MM.1S (cell line): Measurements from ENCODE around the gene NAB2.

Experiments
- DNase-seq: peaks from one replicate; pipeline ENCODE4 v3.0.0-alpha.2; 2015
- H2AFZ ChIP-seq: fragments of 300-600 bp; sonication (generic); 2 replicates; pipeline ENCODE4 v1.6.0; 2016; ENCODE audit warnings: antibody characterized with exemption, low read length
- H3F3A ChIP-seq: fragments of 300-600 bp; sonication (generic); 2 replicates; pipeline ENCODE4 v1.6.1; 2016; ENCODE audit warnings: mild to moderate bottlenecking, antibody characterized with exemption, low read length, moderate library complexity, mixed read lengths; ENCODE audit not compliant: insufficient read depth
- H3K27ac ChIP-seq: fragments of 300-600 bp; sonication (generic); 2 replicates; pipeline ENCODE4 v1.5.1; 2016; ENCODE audit warnings: mild to moderate bottlenecking, low read length
- H3K27me3 ChIP-seq: fragments of 300-600 bp; sonication (generic); replicated peaks from 2 replicates; pipeline ENCODE4 v1.6.0; 2016; ENCODE audit warnings: low read length; ENCODE audit not compliant: insufficient read depth
- H3K36me3 ChIP-seq: fragments of 300-600 bp; sonication (generic); replicated peaks from 2 replicates; pipeline ENCODE4 v1.6.1; 2016; ENCODE audit warnings: mild to moderate bottlenecking, low read length, mixed read lengths; ENCODE audit not compliant: insufficient read depth
- H3K4me1 ChIP-seq: fragments of 300-600 bp; sonication (generic); 2 replicates; pipeline ENCODE4 v1.6.1; 2016; ENCODE audit warnings: low read length, mixed read lengths
- H3K4me2 ChIP-seq: fragments of 300-600 bp; sonication (generic); 2 replicates; pipeline ENCODE4 v1.6.0; 2016; ENCODE audit warnings: low read depth, low read length
- H3K4me3 ChIP-seq: fragments of 300-600 bp; sonication (generic); 2 replicates; pipeline ENCODE4 v1.5.1; 2016; ENCODE audit warnings: low read length, mixed read lengths
- H3K79me2 ChIP-seq: fragments of 300-600 bp; sonication (generic); 2 replicates; pipeline ENCODE4 v1.6.1; 2016; ENCODE audit warnings: mixed run types, low read length, mixed read lengths
- H3K9ac ChIP-seq: fragments of 300-600 bp; sonication (generic); 2 replicates; pipeline ENCODE4 v1.6.1; 2016; ENCODE audit warnings: low read length, mixed read lengths
- H3K9me2 ChIP-seq: fragments of 300-600 bp; sonication (generic); replicated peaks from 2 replicates; pipeline ENCODE4 v1.6.1; 2016; ENCODE audit warnings: mild to moderate bottlenecking, low read length, mixed read lengths; ENCODE audit not compliant: insufficient read depth
- H3K9me3 ChIP-seq: fragments of 300-600 bp; sonication (generic); replicated peaks from 2 replicates; pipeline ENCODE4 v1.6.1; 2016; ENCODE audit warnings: mild to moderate bottlenecking, low read length, mixed read lengths; ENCODE audit not compliant: insufficient read depth
- H4K20me1 ChIP-seq: fragments of 300-600 bp; sonication (generic); 2 replicates; pipeline ENCODE4 v1.6.1; 2016; ENCODE audit warnings: mild to moderate bottlenecking, low read length, moderate library complexity, mixed read lengths; ENCODE audit not compliant: insufficient read depth
- CTCF ChIP-seq: fragments of 300-600 bp; sonication (generic); IDR thresholded peaks from 2 replicates; pipeline ENCODE4 v1.5.1; 2016; ENCODE audit warnings: antibody characterized with exemption, low read length, mixed read lengths
- EZH2 ChIP-seq: fragments of 300-600 bp; sonication (generic); optimal IDR thresholded peaks from 2 replicates; pipeline ENCODE3; 2017; ENCODE audit warnings: low read depth, mild to moderate bottlenecking, antibody characterized with exemption, low read length, mixed read lengths
- EZH2phosphoT487 ChIP-seq: fragments of 300-600 bp; sonication (generic); IDR thresholded peaks from 2 replicates; pipeline ENCODE4 v1.6.1; 2018; ENCODE audit warnings: antibody characterized with exemption, low read length

NAB2 gene

GRCh38 chr12:57091638-57092528 is 3.0 kb downstream of the NAB2 start:
- no peaks in the 10 kb centered on the region for H3K27me3 ChIP-seq
- H2AFZ ChIP-seq: no peak overlapping the region
- H3K4me3 ChIP-seq: no peak overlapping the region
- H3K4me2 ChIP-seq: no peak overlapping the region
- H3K9me2 ChIP-seq: no peaks in the 10 kb centered on the region
- no peak overlapping the region for H3K9ac ChIP-seq
- no peaks in the 10 kb centered on the region for H3K79me2 ChIP-seq
- no peaks in the 10 kb centered on the region for H3K9me3 ChIP-seq
- H3K27ac ChIP-seq: no peak overlapping the region
- TF ChIP-seq CTCF (no peak), EZH2phosphoT487 (no peak), EZH2 (no peak)
- DNase-seq: no peak
- H3F3A ChIP-seq: peaks cover 14% of the 10 kb centered on the region
- no peaks in the 10 kb centered on the region for H3K4me1 ChIP-seq
- no peaks in the 10 kb centered on the region for H3K36me3 ChIP-seq
- no peaks in the 10 kb centered on the region for H4K20me1 ChIP-seq

- peaks cover 10% of the 10 kb centered on the region for H3F3A ChIP-seq
- H3K4me1 ChIP-seq: no peaks in the 10 kb centered on the region
- H3K27ac ChIP-seq: no peak overlapping the region
- no peak overlapping the region for H2AFZ ChIP-seq
- H3K4me2 ChIP-seq: no peak overlapping the region
- no peak overlapping the region for H3K9ac ChIP-seq
- TF ChIP-seq CTCF (no peak), EZH2phosphoT487 (no peak), EZH2 (no peak)
- no peaks in the 10 kb centered on the region for H4K20me1 ChIP-seq
- no peaks in the 10 kb centered on the region for H3K9me3 ChIP-seq
- H3K27me3 ChIP-seq: no peaks in the 10 kb centered on the region
- H3K4me3 ChIP-seq: no peak overlapping the region
- no peaks in the 10 kb centered on the region for H3K79me2 ChIP-seq
- no peaks in the 10 kb centered on the region for H3K9me2 ChIP-seq
- DNase-seq: no peak
- no peaks in the 10 kb centered on the region for H3K36me3 ChIP-seq
These were observed 3.6 kb downstream of the NAB2 start for GRCh38 chr12:57092529-57092862.

GRCh38 chr12:57092876-57093414 is 4.0 kb downstream of the NAB2 start:
- Histone ChIP-seq H3F3A (peaks cover 5% of the 10 kb centered on the region), H3K9ac (no peak overlapping the region), H3K9me3 (no peaks in the 10 kb centered on the region), H3K27ac (no peak overlapping the region), H3K9me2 (no peaks in the 10 kb centered on the region), H3K36me3 (no peaks in the 10 kb centered on the region), H3K4me1 (no peaks in the 10 kb centered on the region), H2AFZ (no peak overlapping the region), H3K79me2 (no peaks in the 10 kb centered on the region), H3K27me3 (no peaks in the 10 kb centered on the region), H3K4me2 (no peak overlapping the region), H3K4me3 (no peak overlapping the region), H4K20me1 (no peaks in the 10 kb centered on the region)
- no peak for DNase-seq
- TF ChIP-seq EZH2 (no peak), CTCF (no peak), EZH2phosphoT487 (no peak)
